Pulmonary artery endothelial cell (primary cell): ENCODE measurements around the gene TMEM91. TPM values are rescaled to one million over a fixed set of nuclear protein-coding genes. Genes with fewer than 3 reads are reported as not detected.

Experiments used
- DNase-seq: peaks from one replicate; pipeline ENCODE4 v3.0.0-alpha.2; 2011; ENCODE audit warnings: low read depth, low spot score
- total RNA-seq: library from RNA; depleted of rRNA; stranded (reverse); fragments of >200 nt; gene quantifications from 2 replicates; pipeline ENCODE4 v1.2.3, GENCODE V29; 2014

TMEM91 gene
- total RNA-seq, 1 donor from 2014 or later, result 8.1 TPM

DNA sequence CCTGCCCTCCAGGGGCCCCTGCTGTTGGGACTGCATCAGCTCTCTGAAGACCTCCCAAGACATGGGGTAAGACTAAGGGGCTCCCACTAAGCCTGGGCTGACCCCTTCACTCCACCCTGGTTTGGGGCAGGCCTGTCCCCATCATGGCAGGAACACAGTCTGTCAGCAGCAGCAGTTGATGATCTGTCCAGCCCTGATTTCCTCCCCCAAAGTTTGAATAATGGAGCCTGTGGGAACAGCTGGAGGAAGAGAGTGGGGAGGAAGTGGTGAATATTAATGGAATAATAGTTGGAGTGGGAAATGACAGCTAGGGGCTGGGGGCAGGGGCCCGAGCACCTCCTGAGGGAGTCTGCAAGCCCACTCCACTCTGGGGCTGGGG, 52.1 kb downstream of the TMEM91 start:
- no peak for DNase-seq

DNA sequence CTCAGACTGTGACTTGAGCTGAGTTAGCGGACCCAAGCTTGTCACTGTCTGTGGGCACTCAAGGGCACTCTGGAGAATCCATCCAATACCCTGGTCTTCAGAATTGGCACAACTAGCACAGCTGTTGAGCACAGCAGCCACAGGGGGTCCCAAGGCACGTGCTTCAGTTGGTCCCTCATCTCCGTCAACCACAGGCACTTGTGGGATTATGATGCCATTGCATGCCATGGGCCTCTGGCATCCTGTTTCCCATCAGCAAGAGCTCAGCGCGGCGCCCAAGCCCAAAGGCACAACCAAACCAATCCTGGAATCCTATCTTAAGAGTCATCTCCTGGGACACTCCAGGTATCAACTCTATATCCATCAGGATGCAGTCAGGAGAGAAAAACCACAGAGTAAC, 54.6 kb downstream of the TMEM91 start:
- no peak for DNase-seq

- DNase-seq, result no peak
These were observed 55.4 kb downstream of the TMEM91 start for GRCh38 chr19:41431426-41432386.

- no peak for DNase-seq
These were observed 56.8 kb downstream of the TMEM91 start for GRCh38 chr19:41433171-41433570.

Other genes with a start within 250 kb of the TMEM91 start
- gene CYP2S1, start 183.3 kb upstream of the TMEM91 start, total RNA-seq, result under 0.01 and 0.32 TPM in 2 replicates
- 177 and 238 TPM in 2 replicates for gene AXL, start 157.3 kb upstream of the TMEM91 start, total RNA-seq
- 76.9 and 85.7 TPM in 2 replicates for gene HNRNPUL1, start 112.2 kb upstream of the TMEM91 start, total RNA-seq
- gene CCDC97, start 66.4 kb upstream of the TMEM91 start, total RNA-seq, result 6.1 and 9.1 TPM in 2 replicates
- 18.2 and 18.9 TPM in 2 replicates for gene TGFB1, start 22.6 kb upstream of the TMEM91 start, total RNA-seq
- 7.4 and 10.4 TPM in 2 replicates for gene B9D2, start 12.4 kb upstream of the TMEM91 start, total RNA-seq
- gene EXOSC5, start 20.8 kb downstream of the TMEM91 start, total RNA-seq, result 15.7 and 16.2 TPM in 2 replicates
- gene BCKDHA, start 21.3 kb downstream of the TMEM91 start, total RNA-seq, result 33.8 and 74.5 TPM in 2 replicates
- gene B3GNT8, start 50.8 kb downstream of the TMEM91 start, total RNA-seq, result 2.1 and 2.7 TPM in 2 replicates
- gene DMAC2, start 63.4 kb downstream of the TMEM91 start, total RNA-seq, result 54.1 and 56.2 TPM in 2 replicates
- gene ERICH4, start 66.6 kb downstream of the TMEM91 start, total RNA-seq, result not detected in 2 replicates
- gene CEACAM21, start 199.6 kb downstream of the TMEM91 start, total RNA-seq, result 0.11 and 0.73 TPM in 2 replicates